Aorta (tissue), 5 donors: ENCODE measurements around the gene DIDO1. TPM values are rescaled to one million over a fixed set of nuclear protein-coding genes. Genes with fewer than 3 reads are reported as not detected.

Experiments
- ATAC-seq: fragments of 200-7000 bp; cut with Tn5 transposase; one replicate; pipeline ENCODE4 v1.9.1; 2022; ENCODE audit warnings: moderate library complexity; ENCODE audit not compliant: low FRiP score
- DNase-seq, 2 donors: peaks; one replicate each; pipeline ENCODE4 v3.0.0-alpha.2; 2020
- H3K27ac ChIP-seq, 2 donors: one replicate each; pipeline ENCODE4 v1.5.1; 2013; ENCODE audit warnings: low read length in 2 of 2, mild to moderate bottlenecking in 2 of 2, moderate library complexity in 2 of 2, control low read depth in 1 of 2, inconsistent platforms in 1 of 2, low read depth in 1 of 2
- H3K27me3 ChIP-seq, 2 donors: one replicate each; pipeline ENCODE4 v1.6.1; 2013; ENCODE audit warnings: control low read depth in 1 of 2, low read length in 1 of 2, mild to moderate bottlenecking in 1 of 2, moderate library complexity in 1 of 2; ENCODE audit not compliant: insufficient read depth in 2 of 2, control insufficient read depth in 1 of 2
- H3K36me3 ChIP-seq, 2 donors: one replicate each; pipeline ENCODE4 v1.6.1; 2013; ENCODE audit warnings: control low read depth in 1 of 2, low read length in 1 of 2, mild to moderate bottlenecking in 1 of 2; ENCODE audit not compliant: insufficient read depth in 2 of 2, control insufficient read depth in 1 of 2
- H3K4me1 ChIP-seq, 2 donors: one replicate each; pipeline ENCODE4 v1.6.1; 2013; ENCODE audit warnings: low read length in 2 of 2, control low read depth in 1 of 2, mild to moderate bottlenecking in 1 of 2, moderate library complexity in 1 of 2; ENCODE audit not compliant: insufficient read depth in 2 of 2, control insufficient read depth in 1 of 2
- H3K4me3 ChIP-seq, 2 donors: one replicate each; pipeline ENCODE4 v1.5.1; 2013; ENCODE audit warnings: low read length in 2 of 2, control low read depth in 1 of 2, mild to moderate bottlenecking in 1 of 2
- H3K9me3 ChIP-seq: one replicate; pipeline ENCODE4 v1.6.1; 2013; ENCODE audit warnings: mild to moderate bottlenecking, low read length; ENCODE audit not compliant: control insufficient read depth
- WGBS, 2 donors: extraction: QIAGEN DNeasy Blood & Tissue Kit; methylation state at CpG; one replicate each; pipeline ENCODE4 v1.1.7; 2013; 5-methylcytosine and 5-hydroxymethylcytosine counted together
- intact Hi-C, 2 donors: fragments of 100-400 bp; cut with DNase I; formaldehyde crosslinking; loops; one replicate each; pipeline versions ENCODE4 v1.14.2 to v1.15.0; 2022
- polyA plus RNA-seq, 2 donors: library from polyadenylated mRNA; stranded (reverse); fragments of 200-250 nt; gene quantifications; one replicate each; pipeline ENCODE4 v1.2.3, GENCODE V29; 2013
- total RNA-seq, 2 donors: library from RNA; stranded (reverse); fragmentation: NEBNext Ultra II Directional; extraction: Animal tissue kit (Norgen Biotek cat#: 25700); gene quantifications; one replicate each; pipeline ENCODE4 v1.2.1, GENCODE V29; 2021
- donor health status: healthy with polysubstance abuse.
- donor health status: Bipolar disorder and iron deficiency.
- donor health status: DM: no; HTN: no; CAD: no.
- donor health status: DM: no; HTN: no; CAD: no.
- donor health status: DM: yes; HTN: yes; CAD: no.

The DIDO1 gene
- total and polyA plus RNA-seq, 4 donors = 8.1 to 64.2 (median 43.0) TPM

DNA sequence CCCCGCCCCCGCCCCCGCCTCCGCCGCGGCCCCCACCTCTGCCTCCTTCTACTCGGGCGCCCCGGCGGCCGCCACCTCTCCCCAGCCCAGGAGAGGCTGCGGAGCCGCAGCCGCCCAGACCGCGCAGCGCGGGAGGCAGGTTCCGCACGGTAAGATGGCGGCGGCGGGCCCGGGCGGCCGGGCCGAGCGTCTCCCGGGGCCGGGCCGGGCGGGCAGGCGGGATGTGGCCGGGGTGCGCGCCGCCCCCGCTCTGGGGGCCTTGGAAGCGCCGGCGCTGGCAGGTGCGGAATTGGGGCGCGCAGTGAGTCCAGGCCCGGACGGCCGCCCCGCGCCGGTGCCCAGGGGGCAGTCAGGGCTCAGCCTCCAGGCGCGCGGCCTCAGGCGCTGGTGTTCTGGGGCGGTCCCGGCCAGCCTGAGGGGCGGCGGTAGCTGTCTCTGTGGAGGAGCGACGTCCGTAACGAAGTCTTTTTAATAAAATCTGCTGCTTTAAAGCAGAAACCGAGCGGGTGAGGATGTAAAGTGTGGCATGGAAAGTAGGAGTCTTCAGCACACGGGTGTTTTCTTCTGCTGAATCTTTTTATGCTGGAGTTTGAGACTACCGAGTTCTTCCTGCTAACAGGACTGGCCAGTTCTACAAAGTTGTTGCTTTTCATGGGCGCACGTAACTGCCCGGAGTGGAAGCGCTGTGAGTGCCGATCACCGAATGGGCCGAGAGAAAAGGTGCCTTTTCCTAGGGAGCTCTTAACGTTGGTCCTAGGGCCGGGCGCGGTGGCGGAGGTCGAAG, 12.0 kb upstream of the DIDO1 start, which contains the start of gene GID8:
GID8 (plus strand) TSS at position 43 of the 784 bp plus-strand sequence. CDS start 3,356 bp downstream, outside the sequence.
- Histone ChIP-seq H3K4me3 (peak within 1 kb of the TSS; percentile 71), H3K4me1 (peaks cover 1 to 5% of the 10 kb centered on the region in 2 donors), H3K36me3 (peaks cover 0 to 2% of the 10 kb centered on the region in 2 donors), H3K9me3 (no peaks in the 10 kb centered on the region), H3K27me3 (no peaks in the 10 kb centered on the region), H3K27ac (peak within 1 kb of the TSS; percentile 47 to 54)
- ATAC-seq (peak; percentile 65), DNase-seq (peak in 1 of 2 donors; percentile 81)
- 0% methylated on average over 42 to 79 of the region's 79 CpGs for WGBS, 2 donors
- intact Hi-C loops = loop anchor here in 1 of 2 donors (5.0 kb wide), 1 partner anchor 36 kb away; no protein-coding TSS in a partner anchor

DNA sequence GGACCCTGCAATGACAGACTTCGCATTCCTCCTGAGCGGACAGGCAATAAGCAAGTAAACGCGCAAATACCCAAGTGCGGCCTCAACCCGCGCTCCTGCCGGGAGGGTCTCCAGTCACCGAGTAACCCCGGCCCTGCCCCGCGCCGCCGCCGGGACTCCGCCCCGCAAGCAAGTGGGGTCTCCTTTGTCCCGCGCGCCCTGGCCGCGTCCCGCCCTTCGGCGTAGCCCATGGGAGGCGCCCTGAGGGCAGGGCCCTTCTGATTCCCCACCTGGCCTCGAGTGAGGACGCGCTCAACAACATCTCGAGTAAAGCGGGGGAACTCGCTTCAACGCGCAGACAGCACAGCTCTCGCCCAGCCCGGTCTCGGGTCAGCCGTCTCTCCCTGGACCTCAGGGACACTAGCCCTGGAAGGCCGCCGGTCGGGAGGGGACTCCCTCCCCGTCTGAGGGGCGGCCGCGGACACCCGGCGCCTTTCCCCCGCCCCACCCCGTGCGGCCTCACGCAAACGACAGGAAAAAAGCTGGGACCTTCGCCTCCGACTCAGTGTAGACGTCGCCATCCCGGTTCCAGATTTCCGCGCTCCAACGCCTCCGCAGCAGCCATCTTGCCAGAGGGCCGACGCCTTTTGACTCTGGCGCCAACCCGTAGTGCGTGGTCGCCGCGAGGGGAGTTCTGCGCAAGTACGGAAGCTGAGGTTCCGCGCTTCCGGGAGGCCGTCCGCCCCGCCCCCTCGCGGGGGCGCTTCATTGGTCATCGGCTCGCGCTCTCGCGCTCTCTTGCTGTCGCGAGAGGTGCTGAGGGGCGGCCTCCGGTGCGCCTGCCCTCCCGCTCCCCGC, 11.2 kb upstream of the DIDO1 start:
- DNase-seq (peak; percentile 98 to 99), ATAC-seq (peak; percentile 98)
- Histone ChIP-seq H3K36me3 (peaks cover 0 to 2% of the 10 kb centered on the region in 2 donors), H3K9me3 (no peaks in the 10 kb centered on the region), H3K27me3 (no peaks in the 10 kb centered on the region), H3K27ac (peak overlapping the region; percentile 24 to 45), H3K4me3 (peak overlapping the region; percentile 71), H3K4me1 (peaks cover 1 to 5% of the 10 kb centered on the region in 2 donors)
- WGBS, 2 donors = 0 to 1% methylated on average over 72 to 92 of the region's 92 CpGs
- intact Hi-C loops = loop anchor here in 1 of 2 donors (5.0 kb wide), 1 partner anchor 35 kb away; no protein-coding TSS in a partner anchor

GRCh38 chr20:62935968-62936585, 9.8 kb upstream of the DIDO1 start:
- Histone ChIP-seq H3K27me3 (no peaks in the 10 kb centered on the region), H3K9me3 (no peaks in the 10 kb centered on the region), H3K4me1 (peaks cover 1 to 5% of the 10 kb centered on the region in 2 donors), H3K36me3 (peaks cover 0 to 2% of the 10 kb centered on the region in 2 donors), H3K27ac (no peak overlapping the region), H3K4me3 (no peak overlapping the region)
- peak in 1 of 2 donors; percentile 31 for DNase-seq
- intact Hi-C loops = loop anchor here in 1 of 2 donors (5.0 kb wide), 1 partner anchor 34 kb away; no protein-coding TSS in a partner anchor
- WGBS, 2 donors = 86 to 90% methylated on average over 22 of the region's 22 CpGs
- ATAC-seq = no peak

DNA sequence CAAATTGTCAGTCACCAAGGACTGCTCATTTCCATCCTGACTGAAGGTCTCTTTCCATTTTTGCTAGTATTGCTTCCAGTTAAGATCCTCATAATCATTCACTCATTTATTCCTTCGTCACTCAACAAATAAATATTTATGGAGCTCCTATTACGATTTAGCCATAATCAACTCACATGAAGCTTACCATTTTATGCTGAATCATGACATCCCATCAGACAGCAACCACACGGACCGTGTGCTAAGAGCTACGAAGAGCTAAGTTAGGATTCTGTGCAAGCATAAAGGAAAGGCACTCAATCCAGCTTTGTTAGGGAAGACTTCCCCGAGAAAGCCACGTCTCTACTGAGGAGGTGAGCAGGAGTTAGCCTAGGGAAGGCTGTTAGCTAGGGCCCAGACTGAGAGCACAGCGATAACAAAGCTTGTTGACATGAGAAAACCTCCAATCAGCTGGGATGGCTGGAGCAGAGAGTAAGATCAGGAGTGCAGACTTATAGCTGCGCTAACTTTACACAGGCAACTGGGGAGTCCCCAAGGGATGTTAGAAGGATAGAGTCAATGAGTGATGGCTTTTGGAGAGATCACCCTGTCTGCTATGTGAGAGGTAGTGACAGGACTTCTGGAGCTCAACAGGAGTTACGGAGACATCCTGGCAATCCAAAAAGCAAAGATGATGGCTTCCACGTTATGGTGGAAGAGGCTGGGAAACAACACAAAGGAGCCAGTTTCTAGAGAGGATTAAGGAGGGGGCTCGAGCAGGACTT, 9.1 kb upstream of the DIDO1 start:
- WGBS, 2 donors = 83 to 84% methylated on average over 12 of the region's 12 CpGs

DNA sequence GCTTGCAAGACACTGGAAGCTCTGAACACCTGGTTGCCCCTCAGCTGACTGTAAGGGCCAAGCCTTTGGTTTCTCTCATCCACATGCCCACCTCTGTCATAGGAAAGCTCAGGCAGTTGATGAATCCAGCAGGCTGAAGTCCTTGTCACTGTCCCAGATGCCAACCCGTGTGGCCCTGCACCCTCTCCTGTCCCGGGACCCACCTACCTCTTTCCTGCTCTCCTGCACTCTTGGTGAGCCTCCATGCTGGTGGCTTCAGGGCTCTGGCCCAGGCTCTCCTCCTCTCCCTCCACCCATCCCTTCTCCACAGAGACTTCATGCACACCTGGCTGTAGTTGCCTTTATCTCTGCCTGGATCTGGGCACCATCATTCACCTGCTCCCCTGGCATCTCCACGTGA, 7.7 kb upstream of the DIDO1 start:
- WGBS, 2 donors = 70 to 71% methylated on average over 3 of the region's 3 CpGs
- Histone ChIP-seq H3K36me3 (peaks cover 0 to 2% of the 10 kb centered on the region in 2 donors), H3K4me1 (peaks cover 0 to 1% of the 10 kb centered on the region in 2 donors), H3K4me3 (no peak overlapping the region), H3K9me3 (no peaks in the 10 kb centered on the region), H3K27me3 (no peaks in the 10 kb centered on the region), H3K27ac (no peak overlapping the region)
- ATAC-seq (no peak), DNase-seq (peak in 1 of 2 donors; percentile 57)
- intact Hi-C loops = no loop called here

More for the DNA sequence above, 9.1 kb upstream of the DIDO1 start:
- Histone ChIP-seq H3K4me3 (no peak overlapping the region), H3K4me1 (peaks cover 1 to 5% of the 10 kb centered on the region in 2 donors), H3K36me3 (peaks cover 0 to 2% of the 10 kb centered on the region in 2 donors), H3K27ac (no peak overlapping the region), H3K9me3 (no peaks in the 10 kb centered on the region), H3K27me3 (no peaks in the 10 kb centered on the region)
- peak in 1 of 2 donors; percentile 13 for DNase-seq
- intact Hi-C loops = loop anchor here in 1 of 2 donors (5.0 kb wide), 1 partner anchor 33 kb away; no protein-coding TSS in a partner anchor
- ATAC-seq = no peak

GRCh38 chr20:62931464-62931863, 5.2 kb upstream of the DIDO1 start:
- no peak overlapping the region for H3K4me3 ChIP-seq
- intact Hi-C loops = no loop called here
- peaks cover 0 to 2% of the 10 kb centered on the region in 2 donors for H3K36me3 ChIP-seq
- no peaks in the 10 kb centered on the region for H3K9me3 ChIP-seq
- ATAC-seq = no peak
- 84 to 85% methylated on average over 9 of the region's 9 CpGs for WGBS, 2 donors
- no peak overlapping the region for H3K27ac ChIP-seq
- DNase-seq = peak in 1 of 2 donors; percentile 51
- peaks cover 0 to 1% of the 10 kb centered on the region in 2 donors for H3K4me1 ChIP-seq
- H3K27me3 ChIP-seq = no peaks in the 10 kb centered on the region

- intact Hi-C loops = no loop called here
- Histone ChIP-seq H3K36me3 (peaks cover 0 to 2% of the 10 kb centered on the region in 2 donors), H3K27me3 (no peaks in the 10 kb centered on the region), H3K4me1 (no peaks in the 10 kb centered on the region), H3K4me3 (peak overlapping the region; percentile 17 to 69), H3K27ac (peak overlapping the region in 1 of 2 donors; percentile 43), H3K9me3 (no peaks in the 10 kb centered on the region)
- WGBS, 2 donors = 4 to 13% methylated on average over 34 to 44 of the region's 44 CpGs
- peak; percentile 75 to 86 for DNase-seq
- ATAC-seq = peak; percentile 65
These were observed 2.8 kb upstream of the DIDO1 start for GRCh38 chr20:62929051-62929538.
